ENCODE data around the gene SFRP2. TPM values are rescaled to one million over a fixed set of nuclear protein-coding genes. Genes with fewer than 3 reads are reported as not detected.

Gene SFRP2
- total RNA-seq, 2 experiments from 2014 or later, result not detected

DNA sequence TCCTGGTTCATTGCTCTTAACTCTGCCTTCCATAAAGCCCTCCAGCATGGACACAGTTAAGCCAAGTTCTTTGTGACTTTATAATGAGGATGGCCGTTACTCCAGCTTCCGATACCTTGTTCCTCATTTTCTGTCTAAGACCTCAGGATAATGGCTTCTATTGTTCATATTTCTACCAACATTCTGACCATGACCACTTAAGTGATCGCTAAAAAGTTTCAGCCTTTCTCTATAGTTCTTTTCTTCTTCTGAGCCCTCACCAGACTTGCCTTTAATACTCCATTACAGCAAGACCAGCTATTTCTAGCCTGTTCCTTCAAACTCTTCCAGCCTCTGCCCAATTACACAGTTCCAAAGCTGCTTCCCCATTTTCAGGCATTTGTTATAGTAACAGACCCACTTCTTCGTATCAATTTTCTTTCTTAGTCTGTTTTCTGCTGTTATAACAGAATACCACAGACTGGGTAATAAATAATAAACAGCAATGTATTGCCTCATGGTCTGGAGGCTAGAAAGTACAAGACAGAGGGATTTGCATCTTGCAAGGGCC, 41.4 kb downstream of the SFRP2 start:
- Mint-ChIP-seq H3K4me1 (ENCODE audit: low read depth) (no peaks in the 10 kb centered on the region), H3K4me3 (no peak overlapping the region), H3K36me3 (ENCODE audit: low read depth) (no peaks in the 10 kb centered on the region), H3K27ac (no peak overlapping the region), H3K9me3 (no peaks in the 10 kb centered on the region), H3K27me3 (peaks cover 4% of the 10 kb centered on the region)
- H3K36me3 ChIP-seq (ENCODE audit: insufficient read depth, low read length), result no peaks in the 10 kb centered on the region
- no peak for DNase-seq
- no peak overlapping the region for H3K4me3 ChIP-seq (ENCODE audit: low read length)
- TF ChIP-seq, protein P1, sequence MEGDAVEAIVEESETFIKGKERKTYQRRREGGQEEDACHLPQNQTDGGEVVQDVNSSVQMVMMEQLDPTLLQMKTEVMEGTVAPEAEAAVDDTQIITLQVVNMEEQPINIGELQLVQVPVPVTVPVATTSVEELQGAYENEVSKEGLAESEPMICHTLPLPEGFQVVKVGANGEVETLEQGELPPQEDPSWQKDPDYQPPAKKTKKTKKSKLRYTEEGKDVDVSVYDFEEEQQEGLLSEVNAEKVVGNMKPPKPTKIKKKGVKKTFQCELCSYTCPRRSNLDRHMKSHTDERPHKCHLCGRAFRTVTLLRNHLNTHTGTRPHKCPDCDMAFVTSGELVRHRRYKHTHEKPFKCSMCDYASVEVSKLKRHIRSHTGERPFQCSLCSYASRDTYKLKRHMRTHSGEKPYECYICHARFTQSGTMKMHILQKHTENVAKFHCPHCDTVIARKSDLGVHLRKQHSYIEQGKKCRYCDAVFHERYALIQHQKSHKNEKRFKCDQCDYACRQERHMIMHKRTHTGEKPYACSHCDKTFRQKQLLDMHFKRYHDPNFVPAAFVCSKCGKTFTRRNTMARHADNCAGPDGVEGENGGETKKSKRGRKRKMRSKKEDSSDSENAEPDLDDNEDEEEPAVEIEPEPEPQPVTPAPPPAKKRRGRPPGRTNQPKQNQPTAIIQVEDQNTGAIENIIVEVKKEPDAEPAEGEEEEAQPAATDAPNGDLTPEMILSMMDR (IDR thresholded peaks at IDR 0.05), result no peak
- ChIA-PET POLR2A (no interaction called here), CTCF (no interaction called here)
- no peaks in the 10 kb centered on the region for H3K27me3 ChIP-seq (ENCODE audit: control insufficient read depth in 1 of 2, insufficient read depth in 2 of 2, low read length in 2 of 2)
- no peak overlapping the region for H3K27ac ChIP-seq (ENCODE audit: low read depth in 1 of 2, low read length in 2 of 2)
- no peak for ATAC-seq (ENCODE audit: poor library complexity)
- H3K9me3 ChIP-seq (ENCODE audit: control insufficient read depth in 1 of 2, insufficient read depth in 1 of 2, low read length in 2 of 2), result no peaks in the 10 kb centered on the region
- intact Hi-C loops (cut with DNase I, micrococcal nuclease), result loop anchor here in 1 of 2 experiments (5.0 kb wide), 1 partner anchor 605 kb away; no protein-coding TSS in a partner anchor
- H3K4me1 ChIP-seq (ENCODE audit: insufficient read depth, low read length), result no peaks in the 10 kb centered on the region

DNA sequence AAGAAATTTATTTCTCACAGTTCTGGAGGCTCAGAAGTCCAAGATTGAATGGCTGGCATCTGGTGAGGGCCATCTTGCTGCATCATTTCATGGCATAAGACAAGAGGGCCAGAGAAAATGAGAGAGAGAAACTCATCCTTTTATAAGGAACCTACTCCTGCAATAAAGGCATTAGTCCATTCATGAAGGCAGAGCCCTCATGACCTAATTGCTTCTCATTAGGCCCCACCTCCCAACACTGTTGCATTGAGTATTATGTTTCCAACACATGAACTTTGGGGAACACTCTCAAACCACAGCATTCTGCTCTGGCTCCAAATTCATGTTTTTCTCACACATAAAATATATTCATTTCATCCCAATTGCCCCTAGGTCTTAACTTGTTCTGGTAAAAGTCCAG, 43.2 kb downstream of the SFRP2 start:
- Mint-ChIP-seq H3K9me3 (peaks cover 5% of the 10 kb centered on the region), H3K4me3 (no peak overlapping the region), H3K36me3 (ENCODE audit: low read depth) (no peaks in the 10 kb centered on the region), H3K27ac (no peak overlapping the region), H3K4me1 (ENCODE audit: low read depth) (no peaks in the 10 kb centered on the region), H3K27me3 (peaks cover 10% of the 10 kb centered on the region)
- no peak overlapping the region for H3K27ac ChIP-seq (ENCODE audit: low read depth in 1 of 2, low read length in 2 of 2)
- ChIA-PET CTCF (no interaction called here), POLR2A (no interaction called here)
- H3K4me3 ChIP-seq (ENCODE audit: low read length), result no peak overlapping the region
- DNase-seq (no peak), ATAC-seq (ENCODE audit: poor library complexity) (no peak)
- H3K36me3 ChIP-seq (ENCODE audit: insufficient read depth, low read length), result no peaks in the 10 kb centered on the region
- TF ChIP-seq, protein P1 (IDR thresholded peaks at IDR 0.05), result no peak
- H3K27me3 ChIP-seq (ENCODE audit: control insufficient read depth in 1 of 2, insufficient read depth in 2 of 2, low read length in 2 of 2), result peaks cover 0 to 4% of the 10 kb centered on the region in 2 experiments
- intact Hi-C loops (cut with DNase I, micrococcal nuclease), result loop anchor here in 1 of 2 experiments (5.0 kb wide), 1 partner anchor 603 kb away; no protein-coding TSS in a partner anchor
- H3K9me3 ChIP-seq (ENCODE audit: control insufficient read depth in 1 of 2, insufficient read depth in 1 of 2, low read length in 2 of 2), result peaks cover 0 to 5% of the 10 kb centered on the region in 2 experiments
- no peaks in the 10 kb centered on the region for H3K4me1 ChIP-seq (ENCODE audit: insufficient read depth, low read length)

DNA sequence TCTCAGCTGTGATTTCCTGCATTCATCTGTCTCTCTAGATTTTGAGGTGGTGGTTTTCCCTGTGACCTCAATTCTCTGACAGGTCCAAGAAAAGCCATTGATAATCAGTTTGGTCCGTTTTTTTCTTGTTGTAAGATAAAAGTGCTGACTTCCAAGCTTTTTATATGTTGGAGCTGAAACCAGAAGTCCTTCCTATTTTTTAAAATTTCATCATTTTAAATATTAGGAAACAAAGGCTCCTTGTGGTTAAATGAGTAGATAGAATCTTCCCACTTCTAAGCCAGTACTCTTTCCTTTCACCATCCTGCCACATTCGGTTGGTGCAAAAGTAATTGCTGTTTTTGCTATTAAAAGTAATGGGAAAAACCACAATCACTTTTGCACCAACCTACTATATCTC, 47.3 kb downstream of the SFRP2 start:
- Mint-ChIP-seq H3K9me3 (peaks cover 7% of the 10 kb centered on the region), H3K36me3 (ENCODE audit: low read depth) (no peaks in the 10 kb centered on the region), H3K27me3 (peaks cover 10% of the 10 kb centered on the region), H3K27ac (no peak overlapping the region), H3K4me1 (ENCODE audit: low read depth) (no peaks in the 10 kb centered on the region), H3K4me3 (no peak overlapping the region)
- Histone ChIP-seq H3K27me3 (ENCODE audit: control insufficient read depth in 1 of 2, insufficient read depth in 2 of 2, low read length in 2 of 2) (peaks cover 0 to 4% of the 10 kb centered on the region in 2 experiments), H3K9me3 (ENCODE audit: control insufficient read depth in 1 of 2, insufficient read depth in 1 of 2, low read length in 2 of 2) (peaks cover 0 to 7% of the 10 kb centered on the region in 2 experiments), H3K27ac (ENCODE audit: low read depth in 1 of 2, low read length in 2 of 2) (no peak overlapping the region), H3K4me1 (ENCODE audit: insufficient read depth, low read length) (no peaks in the 10 kb centered on the region), H3K36me3 (ENCODE audit: insufficient read depth, low read length) (no peaks in the 10 kb centered on the region), H3K4me3 (ENCODE audit: low read length) (no peak overlapping the region)
- TF ChIP-seq, protein P1 (IDR thresholded peaks at IDR 0.05), result no peak
- ChIA-PET CTCF (interaction anchor here (0.6 to 1.9 kb wide), 3 partner anchors 9 to 1083 kb away, joined by 3 to 4 read pairs (median 4); no protein-coding TSS in a partner anchor), POLR2A (no interaction called here)
- DNase-seq (no peak), ATAC-seq (ENCODE audit: poor library complexity) (no peak)
- intact Hi-C loops (cut with DNase I, micrococcal nuclease), result no loop called here

All from CD4-positive, alpha-beta T cell (primary cell).